Mucosa of descending colon (tissue), 3 donors: ENCODE results near the gene VKORC1. TPM values are rescaled to one million over a fixed set of nuclear protein-coding genes. Genes with fewer than 3 reads are reported as not detected.

Experiments used
- ATAC-seq: fragments of 200-7000 bp; cut with Tn5 transposase; one replicate; pipeline ENCODE4 v1.9.1; 2020; ENCODE audit warnings: mild to moderate bottlenecking, moderate library complexity
- DNase-seq, 3 donors: peaks; one replicate each; pipeline ENCODE4 v3.0.0-alpha.2; 2020
- H3K36me3 ChIP-seq: fragments of 200-600 bp; one replicate; pipeline ENCODE4 v1.8.0; 2021; ENCODE audit warnings: low read depth, mild to moderate bottlenecking
- H3K4me1 ChIP-seq: fragments of 200-600 bp; one replicate; pipeline ENCODE4 v1.8.0; 2021; ENCODE audit warnings: low read depth, mild to moderate bottlenecking
- H3K4me3 ChIP-seq: fragments of 200-600 bp; one replicate; pipeline ENCODE4 v1.8.0; 2021; ENCODE audit warnings: mild to moderate bottlenecking
- H3K9me3 ChIP-seq: fragments of 200-600 bp; one replicate; pipeline ENCODE4 v1.8.0; 2021; ENCODE audit warnings: mild to moderate bottlenecking
- intact Hi-C, 2 donors: fragments of 100-400 bp; cut with DNase I in 1 of 2; cut with micrococcal nuclease in 1 of 2; formaldehyde crosslinking; loops; one replicate each; pipeline versions ENCODE4 v1.11.0 to v1.11.1; 2022; cut with DNase I, micrococcal nuclease
- total RNA-seq, 3 donors: library from RNA; stranded (reverse); fragmentation: NEBNext Ultra II Directional in 2 of 3; extraction: Animal tissue kit (Norgen Biotek cat#: 25700) in 2 of 3; gene quantifications; one replicate each; pipeline versions ENCODE4 v1.2.1 to v1.2.4, GENCODE V29; 2021 to 2023
- TF ChIP-seq, protein P1 (sequence below): fragments of 200-600 bp; IDR thresholded peaks from one replicate; pipeline ENCODE4 v1.8.0; 2022; ENCODE audit warnings: antibody characterized with exemption, mild to moderate bottlenecking
- donor health status: DM: no; HTN: no; CAD: no; lungs with moderate emphysema.
- donor health status: DM: no; HTN: no; CAD: no.
- donor health status: DM: no; HTN: yes; CAD: no.

The VKORC1 gene
- total RNA-seq, 3 donors from 2014 or later: 31.9 to 67.9 (median 41.3) TPM

DNA sequence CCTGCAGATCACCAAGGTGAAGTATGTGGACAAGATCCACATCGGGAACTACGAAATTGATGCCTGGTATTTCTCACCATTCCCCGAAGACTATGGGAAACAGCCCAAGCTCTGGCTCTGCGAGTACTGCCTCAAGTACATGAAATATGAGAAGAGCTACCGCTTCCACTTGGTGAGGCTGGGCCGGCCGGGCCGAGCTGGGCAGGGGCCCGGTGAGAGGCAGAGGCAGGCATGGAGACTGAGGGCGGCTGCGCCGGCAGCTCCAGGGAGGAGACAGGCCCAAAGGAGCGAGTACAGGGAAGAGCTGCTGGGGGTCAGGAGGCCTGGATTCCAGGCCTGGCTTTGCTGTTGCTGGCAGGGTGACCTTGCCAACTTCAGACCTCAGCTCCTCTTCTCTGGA lies 32.6 kb upstream of the VKORC1 start:
- Histone ChIP-seq H3K4me1 (peaks cover 48% of the 10 kb centered on the region), H3K4me3 (no peak overlapping the region), H3K9me3 (no peaks in the 10 kb centered on the region), H3K36me3 (no peaks in the 10 kb centered on the region)
- intact Hi-C loops: no loop called here
- TF ChIP-seq, protein P1, sequence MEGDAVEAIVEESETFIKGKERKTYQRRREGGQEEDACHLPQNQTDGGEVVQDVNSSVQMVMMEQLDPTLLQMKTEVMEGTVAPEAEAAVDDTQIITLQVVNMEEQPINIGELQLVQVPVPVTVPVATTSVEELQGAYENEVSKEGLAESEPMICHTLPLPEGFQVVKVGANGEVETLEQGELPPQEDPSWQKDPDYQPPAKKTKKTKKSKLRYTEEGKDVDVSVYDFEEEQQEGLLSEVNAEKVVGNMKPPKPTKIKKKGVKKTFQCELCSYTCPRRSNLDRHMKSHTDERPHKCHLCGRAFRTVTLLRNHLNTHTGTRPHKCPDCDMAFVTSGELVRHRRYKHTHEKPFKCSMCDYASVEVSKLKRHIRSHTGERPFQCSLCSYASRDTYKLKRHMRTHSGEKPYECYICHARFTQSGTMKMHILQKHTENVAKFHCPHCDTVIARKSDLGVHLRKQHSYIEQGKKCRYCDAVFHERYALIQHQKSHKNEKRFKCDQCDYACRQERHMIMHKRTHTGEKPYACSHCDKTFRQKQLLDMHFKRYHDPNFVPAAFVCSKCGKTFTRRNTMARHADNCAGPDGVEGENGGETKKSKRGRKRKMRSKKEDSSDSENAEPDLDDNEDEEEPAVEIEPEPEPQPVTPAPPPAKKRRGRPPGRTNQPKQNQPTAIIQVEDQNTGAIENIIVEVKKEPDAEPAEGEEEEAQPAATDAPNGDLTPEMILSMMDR: no peak
- DNase-seq: no peak
- no peak for ATAC-seq

DNA sequence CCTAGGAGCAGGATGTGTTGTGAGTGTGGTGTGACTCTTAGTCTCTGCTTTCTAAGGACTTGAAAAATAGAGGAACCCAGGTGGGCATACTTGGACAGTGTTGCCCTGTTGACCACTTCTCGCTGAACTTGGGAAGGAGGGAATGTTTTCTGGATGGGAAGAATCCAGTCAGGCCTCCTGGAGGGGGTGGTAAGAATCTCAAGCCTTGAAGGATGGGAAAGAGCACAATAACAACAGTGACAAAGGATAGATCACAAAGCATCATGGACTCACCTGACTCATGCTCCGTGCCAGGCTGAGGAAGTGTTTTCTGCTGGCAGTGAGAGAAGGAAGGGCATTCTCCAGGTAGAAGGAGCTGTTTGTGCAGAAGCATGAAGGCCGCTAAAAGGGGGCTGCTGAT lies 31.2 kb upstream of the VKORC1 start:
- Histone ChIP-seq H3K36me3 (no peaks in the 10 kb centered on the region), H3K4me3 (no peak overlapping the region), H3K4me1 (peaks cover 35% of the 10 kb centered on the region), H3K9me3 (no peaks in the 10 kb centered on the region)
- ATAC-seq (no peak), DNase-seq (no peak)
- TF ChIP-seq, protein P1: no peak
- intact Hi-C loops: no loop called here

DNA sequence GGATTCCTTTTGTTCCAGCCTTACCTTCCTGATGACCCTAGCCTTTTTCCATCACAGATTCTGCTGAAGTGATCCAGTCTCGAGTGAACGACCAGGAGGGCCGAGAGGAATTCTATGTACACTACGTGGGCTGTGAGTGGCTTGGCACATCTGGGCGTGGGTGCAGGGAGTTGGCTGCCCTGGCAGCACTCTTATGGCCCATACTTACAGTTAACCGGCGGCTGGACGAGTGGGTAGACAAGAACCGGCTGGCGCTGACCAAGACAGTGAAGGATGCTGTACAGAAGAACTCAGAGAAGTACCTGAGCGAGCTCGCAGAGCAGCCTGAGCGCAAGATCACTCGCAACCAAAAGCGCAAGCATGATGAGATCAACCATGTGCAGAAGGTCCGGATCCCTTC lies 25.5 kb upstream of the VKORC1 start:
- intact Hi-C loops: no loop called here

DNA sequence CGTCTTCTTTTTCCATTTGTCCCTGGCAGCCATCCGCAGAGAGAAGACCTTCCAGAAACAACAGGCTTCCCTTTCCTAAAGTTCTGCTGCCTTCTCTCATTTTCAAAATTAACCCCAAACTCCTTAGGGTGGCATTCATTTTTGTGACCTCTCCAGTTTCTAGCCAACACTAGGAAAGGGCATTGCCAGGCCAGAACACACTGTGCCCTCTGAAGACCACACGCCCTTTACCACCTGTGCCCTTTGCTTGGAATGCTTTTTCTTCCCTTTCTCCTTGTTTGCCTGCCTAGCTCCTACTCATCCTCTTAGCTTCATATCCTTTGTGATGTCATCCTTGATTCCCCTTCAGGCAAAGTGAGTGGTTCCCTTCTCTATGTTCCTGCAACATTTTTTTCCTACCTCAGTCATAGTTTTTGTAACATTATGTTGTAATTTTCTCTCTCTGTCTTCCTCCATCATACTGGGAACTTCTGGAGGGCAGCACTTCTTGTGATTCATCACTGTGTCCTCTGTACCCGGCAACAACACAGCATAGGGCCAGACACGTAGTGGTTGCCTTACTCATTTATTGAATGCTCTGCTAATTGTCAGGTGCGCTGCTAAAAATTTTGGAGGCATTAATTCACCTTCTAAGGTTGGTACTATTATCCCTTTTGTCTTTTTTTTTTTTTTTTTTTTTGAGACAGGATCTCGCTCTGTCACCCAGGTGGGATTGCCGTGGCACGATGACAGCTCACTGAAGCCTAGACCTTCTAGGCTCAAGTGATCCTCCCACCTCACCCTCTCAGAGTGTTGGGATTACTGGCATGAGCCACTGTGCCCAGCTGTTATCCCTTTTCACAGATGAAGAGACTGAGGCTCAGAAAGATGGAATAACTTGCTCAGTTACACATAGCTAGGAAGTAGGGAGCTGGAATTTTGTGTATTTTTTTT lies 23.9 kb upstream of the VKORC1 start:
- peaks cover 34% of the 10 kb centered on the region for H3K4me1 ChIP-seq
- DNase-seq: no peak
- H3K36me3 ChIP-seq: peaks cover 4% of the 10 kb centered on the region
- H3K9me3 ChIP-seq: no peaks in the 10 kb centered on the region
- H3K4me3 ChIP-seq: peak overlapping the region; percentile 50
- ATAC-seq: peak; percentile 6
- TF ChIP-seq, protein P1: no peak
- intact Hi-C loops: no loop called here

More for the DNA sequence above, 25.5 kb upstream of the VKORC1 start:
- H3K4me3 ChIP-seq: no peak overlapping the region
- peaks cover 4% of the 10 kb centered on the region for H3K36me3 ChIP-seq
- peaks cover 26% of the 10 kb centered on the region for H3K4me1 ChIP-seq
- TF ChIP-seq, protein P1: no peak
- ATAC-seq: no peak
- H3K9me3 ChIP-seq: no peaks in the 10 kb centered on the region
- DNase-seq: peak in 1 of 3 donors; percentile 45

DNA sequence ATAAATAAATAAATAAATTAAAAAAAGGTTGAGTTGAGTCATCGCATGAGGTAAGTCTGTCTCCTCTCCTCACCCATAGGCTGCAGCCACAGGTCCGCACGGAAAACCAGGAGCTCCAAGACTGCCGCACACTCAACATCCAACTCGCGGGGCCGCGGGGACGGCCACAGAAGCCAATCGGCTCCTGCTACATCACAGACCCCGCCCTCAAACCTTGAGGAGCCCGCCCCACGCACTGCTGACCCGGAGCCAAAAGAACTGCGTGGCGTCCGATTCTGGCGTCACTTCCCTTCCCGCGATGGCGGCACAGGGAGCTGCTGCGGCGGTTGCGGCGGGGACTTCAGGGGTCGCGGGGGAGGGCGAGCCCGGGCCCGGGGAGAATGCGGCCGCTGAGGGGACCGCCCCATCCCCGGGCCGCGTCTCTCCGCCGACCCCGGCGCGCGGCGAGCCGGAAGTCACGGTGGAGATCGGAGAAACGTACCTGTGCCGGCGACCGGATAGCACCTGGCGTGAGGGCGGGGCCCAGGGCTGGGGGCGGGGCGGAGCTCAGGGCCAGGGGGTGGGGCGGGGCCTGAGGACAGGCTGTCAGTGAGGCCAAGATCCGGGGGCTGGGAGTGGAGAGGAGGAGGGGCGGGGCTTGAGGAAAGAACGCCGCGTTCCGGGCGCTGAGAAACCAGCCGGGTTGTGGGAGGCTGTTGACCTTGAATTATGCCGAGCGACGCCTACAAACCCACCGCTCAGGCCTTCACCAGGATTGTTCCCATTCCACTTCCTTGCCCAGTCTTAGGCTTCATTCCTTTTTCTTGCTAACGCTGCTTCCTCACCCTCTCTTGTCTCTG lies 23.0 kb upstream of the VKORC1 start, which contains the start of gene KAT8:
TSS of gene KAT8 (plus strand) at position 281 of the 839 bp plus-strand sequence. CDS start at position 299, 18 bp downstream.
- peak; percentile 96 for ATAC-seq

More for the DNA sequence above, 23.0 kb upstream of the VKORC1 start, which contains the start of gene KAT8:
- H3K4me3 ChIP-seq: peak within 1 kb of the TSS; percentile 50
- intact Hi-C loops: no loop called here
- peaks cover 4% of the 10 kb centered on the region for H3K36me3 ChIP-seq
- no peaks in the 10 kb centered on the region for H3K9me3 ChIP-seq
- peak; percentile 98 to 99 (median 99) for DNase-seq
- TF ChIP-seq, protein P1: no peak
- H3K4me1 ChIP-seq: peaks cover 34% of the 10 kb centered on the region
